ENCODE measurements around the gene ECD. TPM values are rescaled to one million over a fixed set of nuclear protein-coding genes. Genes with fewer than 3 reads are reported as not detected.
A peak's percentile ranks its signal among the peaks of the same experiment; 100 is the strongest.

The ECD gene
- total RNA-seq, 4 donors from 2014 or later = 11.0 to 22.8 (median 18.6) TPM

- intact Hi-C loops (cut with DNase I; ENCODE audit: low total_unique reads) (loop anchor here (5.0 kb wide), 1 partner anchor 35 kb away; the partner anchor contains the start of genes ECD and FAM149B1), in situ Hi-C loops (cut with MboI; ENCODE audit: low sequenced_read_pairs in 4 of 4) (no loop called here)
- Histone ChIP-seq H3K27ac (peak overlapping the region in 2 of 4 donors; percentile 7 to 20), H3K4me1 (no peaks in the 10 kb centered on the region), H3K27me3 (no peaks in the 10 kb centered on the region), H3K4me3 (no peak overlapping the region), H3K9me3 (no peaks in the 10 kb centered on the region), H3K36me3 (peaks cover 6 to 85% of the 10 kb centered on the region in 2 donors)
- ATAC-seq (no peak), DNase-seq (no peak)
- TF ChIP-seq POLR2A (IDR thresholded peaks at IDR 0.05) (no peak), CTCF (IDR thresholded peaks at IDR 0.05 in 4 of 5, conservative IDR thresholded peaks at IDR 0.05 in 1 of 5) (no peak)
Observed at GRCh38 chr10:73131913-73132686, 35.7 kb downstream of the ECD start.

- ATAC-seq = no peak
Observed at GRCh38 chr10:73131301-73131700, 36.5 kb downstream of the ECD start.

GRCh38 chr10:73126343-73126742, 41.5 kb downstream of the ECD start:
- TF ChIP-seq POLR2A (IDR thresholded peaks at IDR 0.05) (no peak), CTCF (IDR thresholded peaks at IDR 0.05 in 4 of 5, conservative IDR thresholded peaks at IDR 0.05 in 1 of 5) (no peak)
- Histone ChIP-seq H3K9me3 (no peaks in the 10 kb centered on the region), H3K27ac (peak overlapping the region in 2 of 4 donors; percentile 64 to 93), H3K27me3 (no peaks in the 10 kb centered on the region), H3K36me3 (peaks cover 0 to 43% of the 10 kb centered on the region in 2 donors), H3K4me1 (peaks cover 0 to 5% of the 10 kb centered on the region in 2 donors), H3K4me3 (no peak overlapping the region)
- DNase-seq (no peak), ATAC-seq (no peak)
- intact Hi-C loops (cut with DNase I; ENCODE audit: low total_unique reads) = no loop called here
- in situ Hi-C loops (cut with MboI; ENCODE audit: low sequenced_read_pairs in 4 of 4) = no loop called here

More at GRCh38 chr10:73131301-73131700, 36.5 kb downstream of the ECD start:
- Histone ChIP-seq H3K27me3 (no peaks in the 10 kb centered on the region), H3K9me3 (no peaks in the 10 kb centered on the region), H3K27ac (peak overlapping the region in 3 of 4 donors; percentile 1 to 20 (median 7)), H3K4me3 (no peak overlapping the region), H3K36me3 (peaks cover 6 to 83% of the 10 kb centered on the region in 2 donors), H3K4me1 (no peaks in the 10 kb centered on the region)
- DNase-seq = no peak
- intact Hi-C loops (cut with DNase I; ENCODE audit: low total_unique reads) = loop anchor here (5.0 kb wide), 1 partner anchor 36 kb away; the partner anchor contains the start of genes ECD and FAM149B1
- in situ Hi-C loops (cut with MboI; ENCODE audit: low sequenced_read_pairs in 4 of 4) = no loop called here
- TF ChIP-seq POLR2A (IDR thresholded peaks at IDR 0.05) (no peak), CTCF (IDR thresholded peaks at IDR 0.05 in 4 of 5, conservative IDR thresholded peaks at IDR 0.05 in 1 of 5) (no peak)

GRCh38 chr10:73119952-73120351, 47.9 kb downstream of the ECD start:
- Histone ChIP-seq H3K27me3 (no peaks in the 10 kb centered on the region), H3K36me3 (no peaks in the 10 kb centered on the region), H3K4me1 (peaks cover 19 to 34% of the 10 kb centered on the region in 2 donors), H3K27ac (peak overlapping the region; percentile 91 to 96 (median 94)), H3K4me3 (no peak overlapping the region), H3K9me3 (no peaks in the 10 kb centered on the region)
- intact Hi-C loops (cut with DNase I; ENCODE audit: low total_unique reads) = no loop called here
- TF ChIP-seq CTCF (IDR thresholded peaks at IDR 0.05 in 4 of 5, conservative IDR thresholded peaks at IDR 0.05 in 1 of 5) (no peak), POLR2A (IDR thresholded peaks at IDR 0.05) (no peak)
- ATAC-seq (no peak), DNase-seq (no peak)
- in situ Hi-C loops (cut with MboI; ENCODE audit: low sequenced_read_pairs in 4 of 4) = no loop called here
